Tibial nerve (tissue), 4 donors: ENCODE measurements around the gene CFL1. TPM values are rescaled to one million over a fixed set of nuclear protein-coding genes. Genes with fewer than 3 reads are reported as not detected.

Source experiments
- DNase-seq, 2 donors: peaks; one replicate each; pipeline ENCODE4 v3.0.0-alpha.2; 2019; ENCODE audit warnings: low spot score in 2 of 2
- H3K27ac ChIP-seq, 4 donors: fragments of 200-600 bp; sonication (generic) in 3 of 4; one replicate each; pipeline ENCODE4 v1.5.1; 2017 to 2019; ENCODE audit warnings: mild to moderate bottlenecking in 1 of 4
- H3K27me3 ChIP-seq, 2 donors: fragments of 200-600 bp; sonication (generic) in 1 of 2; one replicate each; pipeline versions ENCODE4 v1.5.1 to v1.6.0; 2017 to 2019
- H3K36me3 ChIP-seq, 3 donors: fragments of 200-600 bp; sonication (generic); one replicate each; pipeline ENCODE4 v1.5.1; 2018 to 2019
- H3K4me1 ChIP-seq, 4 donors: fragments of 200-600 bp; sonication (generic) in 3 of 4; one replicate each; pipeline ENCODE4 v1.5.1; 2017 to 2019
- H3K4me3 ChIP-seq, 4 donors: fragments of 200-600 bp; sonication (generic) in 3 of 4; one replicate each; pipeline ENCODE4 v1.5.1; 2017 to 2019; ENCODE audit warnings: mild to moderate bottlenecking in 1 of 4, moderate library complexity in 1 of 4
- H3K9me3 ChIP-seq, 4 donors: fragments of 200-600 bp; sonication (generic) in 3 of 4; one replicate each; pipeline ENCODE4 v1.5.1; 2017 to 2019
- EP300 ChIP-seq, 2 donors: sonication (generic); formaldehyde crosslinking; IDR thresholded peaks; one replicate each; pipeline ENCODE4 v1.6.1; 2017; ENCODE audit warnings: antibody characterized with exemption in 2 of 2, mild to moderate bottlenecking in 1 of 2
- POLR2A ChIP-seq, 2 donors: fragments of 450-650 bp; IDR thresholded peaks; one replicate each; pipeline ENCODE4 v1.6.1; 2017; ENCODE audit warnings: antibody characterized with exemption in 2 of 2, mild to moderate bottlenecking in 2 of 2, moderate library complexity in 2 of 2
- WGBS, 2 donors: methylation state at CpG; one replicate each; pipeline ENCODE4 v1.1.5; 2018; 5-methylcytosine and 5-hydroxymethylcytosine counted together
- total RNA-seq, 4 donors: library from RNA; depleted of rRNA; stranded (reverse); fragments of >200 nt; gene quantifications; one replicate each; pipeline ENCODE4 v1.1.0, GENCODE V29; 2016
- TF ChIP-seq, protein P1 (sequence below), 5 experiments: fragments of 200-600 bp in 3 of 5; fragments of 450-650 bp in 2 of 5; sonication (generic) in 3 of 5; IDR thresholded peaks; one replicate each; pipeline ENCODE4 v1.5.1; 2016 to 2019; ENCODE audit warnings: antibody characterized with exemption in 5 of 5, mild to moderate bottlenecking in 3 of 5, moderate library complexity in 2 of 5

The CFL1 gene
- total RNA-seq, 4 donors from 2014 or later: 461 to 881 (median 580) TPM

DNA sequence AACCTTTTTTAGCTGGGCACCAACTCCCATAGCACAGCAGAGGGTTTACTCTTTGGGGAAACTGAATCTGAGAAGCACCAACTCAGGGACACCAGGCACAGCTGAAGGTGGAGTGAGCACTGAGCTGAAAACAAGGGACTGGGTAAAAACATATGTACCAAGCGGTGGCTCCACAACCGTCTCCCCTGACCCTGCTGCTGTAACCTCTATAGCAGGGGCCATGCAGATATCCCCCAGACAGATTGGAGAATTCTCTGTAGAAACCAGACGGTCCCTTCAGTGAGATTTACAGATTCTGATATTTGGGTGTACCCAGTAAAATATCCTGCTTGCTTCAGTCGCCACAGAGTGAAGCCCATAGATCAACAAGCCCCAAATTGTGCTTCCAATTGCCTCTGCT lies 28.5 kb downstream of the CFL1 start:
- TF ChIP-seq, protein P1, sequence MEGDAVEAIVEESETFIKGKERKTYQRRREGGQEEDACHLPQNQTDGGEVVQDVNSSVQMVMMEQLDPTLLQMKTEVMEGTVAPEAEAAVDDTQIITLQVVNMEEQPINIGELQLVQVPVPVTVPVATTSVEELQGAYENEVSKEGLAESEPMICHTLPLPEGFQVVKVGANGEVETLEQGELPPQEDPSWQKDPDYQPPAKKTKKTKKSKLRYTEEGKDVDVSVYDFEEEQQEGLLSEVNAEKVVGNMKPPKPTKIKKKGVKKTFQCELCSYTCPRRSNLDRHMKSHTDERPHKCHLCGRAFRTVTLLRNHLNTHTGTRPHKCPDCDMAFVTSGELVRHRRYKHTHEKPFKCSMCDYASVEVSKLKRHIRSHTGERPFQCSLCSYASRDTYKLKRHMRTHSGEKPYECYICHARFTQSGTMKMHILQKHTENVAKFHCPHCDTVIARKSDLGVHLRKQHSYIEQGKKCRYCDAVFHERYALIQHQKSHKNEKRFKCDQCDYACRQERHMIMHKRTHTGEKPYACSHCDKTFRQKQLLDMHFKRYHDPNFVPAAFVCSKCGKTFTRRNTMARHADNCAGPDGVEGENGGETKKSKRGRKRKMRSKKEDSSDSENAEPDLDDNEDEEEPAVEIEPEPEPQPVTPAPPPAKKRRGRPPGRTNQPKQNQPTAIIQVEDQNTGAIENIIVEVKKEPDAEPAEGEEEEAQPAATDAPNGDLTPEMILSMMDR (IDR thresholded peaks at IDR 0.05): no peak
- TF ChIP-seq POLR2A (IDR thresholded peaks at IDR 0.05): no peak
- TF ChIP-seq EP300 (IDR thresholded peaks at IDR 0.05): no peak
- Histone ChIP-seq H3K4me1 (peaks cover 0 to 15% (median 6%) of the 10 kb centered on the region in 4 donors), H3K27me3 (no peaks in the 10 kb centered on the region), H3K27ac (no peak overlapping the region), H3K9me3 (no peaks in the 10 kb centered on the region), H3K36me3 (no peaks in the 10 kb centered on the region), H3K4me3 (no peak overlapping the region)
- DNase-seq: no peak
- 60 to 71% methylated on average over 4 of the region's 4 CpGs for WGBS, 2 donors

DNA sequence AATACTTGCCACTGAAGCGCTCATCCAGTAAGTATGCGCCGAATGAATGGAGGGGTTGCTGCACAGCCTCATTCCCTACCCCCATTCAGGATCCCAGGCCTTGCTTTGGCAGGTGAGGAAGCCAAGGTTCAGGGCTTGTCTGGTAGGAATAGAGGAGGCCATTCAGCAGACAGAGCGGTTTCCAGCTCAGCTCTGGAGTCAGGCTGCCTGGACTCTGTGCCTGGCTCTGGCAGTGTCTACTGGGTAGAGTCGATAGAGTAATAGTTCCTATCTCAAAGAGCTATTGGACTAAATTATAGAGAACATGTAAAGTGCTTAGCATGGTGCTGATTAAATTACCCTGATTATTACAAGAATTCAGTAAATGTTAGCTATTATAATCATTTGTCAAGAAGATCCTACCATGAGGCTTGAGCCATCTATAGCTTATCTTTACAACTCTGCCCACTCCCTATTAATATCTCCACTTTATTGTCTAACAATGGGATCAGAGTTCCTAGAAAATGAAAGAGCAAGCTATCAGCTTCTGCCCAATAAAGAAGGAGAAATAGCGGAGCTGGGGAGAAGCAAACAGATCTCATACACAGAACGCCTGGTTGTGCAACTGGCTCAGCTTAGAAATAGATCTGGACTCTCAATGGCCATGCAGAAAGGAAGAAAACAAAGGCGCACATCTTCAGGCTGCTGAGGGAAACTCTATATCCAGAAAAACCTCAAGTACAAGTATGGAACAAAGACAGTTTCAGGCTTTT lies 30.8 kb downstream of the CFL1 start:
- 82 to 88% methylated on average over 8 of the region's 8 CpGs for WGBS, 2 donors
- H3K27me3 ChIP-seq: no peaks in the 10 kb centered on the region
- no peak for DNase-seq
- no peaks in the 10 kb centered on the region for H3K4me1 ChIP-seq
- TF ChIP-seq, protein P1 (IDR thresholded peaks at IDR 0.05): no peak
- TF ChIP-seq POLR2A (IDR thresholded peaks at IDR 0.05): no peak
- no peak for TF ChIP-seq EP300 (IDR thresholded peaks at IDR 0.05)
- H3K36me3 ChIP-seq: no peaks in the 10 kb centered on the region
- H3K4me3 ChIP-seq: no peak overlapping the region
- H3K9me3 ChIP-seq: no peaks in the 10 kb centered on the region
- peak overlapping the region in 1 of 4 donors; percentile 1 for H3K27ac ChIP-seq

DNA sequence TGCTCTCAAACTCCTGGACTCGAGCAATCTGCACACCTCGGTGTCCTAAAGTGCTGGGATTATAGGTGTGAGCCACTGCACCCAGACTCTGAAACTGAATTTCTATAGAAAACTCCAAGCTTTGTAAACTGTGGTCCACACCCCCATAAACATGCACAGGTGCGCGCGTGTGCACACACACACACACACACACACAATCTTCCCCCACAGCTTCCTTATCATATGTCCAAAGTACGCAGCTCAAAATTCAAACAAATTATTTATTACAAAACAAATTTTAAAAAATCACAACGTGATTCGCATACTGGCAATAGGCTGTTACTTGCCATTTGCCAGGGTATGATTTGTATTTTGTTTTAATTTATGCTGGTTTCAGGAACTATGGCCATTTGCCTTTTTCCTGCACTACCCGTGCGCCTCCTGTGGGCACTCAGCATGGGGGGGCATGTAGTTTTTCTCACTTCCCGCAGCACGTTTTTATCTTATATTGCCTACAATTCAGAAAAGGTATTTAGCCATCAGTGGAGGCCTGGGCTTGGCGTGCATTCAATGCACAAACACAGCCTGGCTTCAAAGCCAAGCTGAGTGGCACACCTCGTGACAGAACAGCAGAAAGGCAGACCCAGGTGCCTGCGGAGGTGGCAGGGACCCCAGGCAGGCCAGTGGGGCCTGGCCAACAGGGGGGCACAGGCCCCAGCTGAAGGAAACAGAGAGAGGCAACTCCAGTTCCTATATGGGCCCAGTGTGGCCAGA lies 35.0 kb downstream of the CFL1 start:
- no peaks in the 10 kb centered on the region for H3K36me3 ChIP-seq
- no peaks in the 10 kb centered on the region for H3K27me3 ChIP-seq
- no peak for DNase-seq
- whole genome bisulfite sequencing, 2 donors: 78 to 85% methylated on average over 15 of the region's 15 CpGs
- H3K9me3 ChIP-seq: no peaks in the 10 kb centered on the region
- H3K4me1 ChIP-seq: peaks cover 0 to 4% (median 0%) of the 10 kb centered on the region in 4 donors
- no peak overlapping the region for H3K27ac ChIP-seq
- H3K4me3 ChIP-seq: no peak overlapping the region
- TF ChIP-seq, protein P1 (IDR thresholded peaks at IDR 0.05): no peak
- TF ChIP-seq POLR2A (IDR thresholded peaks at IDR 0.05): no peak
- TF ChIP-seq EP300 (IDR thresholded peaks at IDR 0.05): no peak

DNA sequence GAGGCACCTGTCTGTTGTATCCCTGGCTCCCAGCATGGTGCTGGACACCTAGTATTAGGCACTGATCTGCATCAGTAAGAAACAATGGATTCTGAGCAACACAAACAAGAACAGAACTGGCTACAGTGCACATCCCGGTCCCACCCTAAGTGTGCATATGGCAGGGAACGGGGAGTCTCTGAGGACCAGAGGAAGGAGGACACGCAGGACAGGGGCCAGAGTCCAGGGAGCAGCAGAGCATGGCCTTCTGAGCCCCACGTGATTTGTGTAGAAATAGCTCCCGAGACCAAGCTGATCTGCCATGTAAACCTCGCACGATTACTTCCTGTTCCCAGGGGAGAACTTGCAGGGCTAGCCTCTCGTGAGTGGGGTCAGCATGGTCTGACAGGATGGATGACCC lies 36.9 kb downstream of the CFL1 start:
- Histone ChIP-seq H3K4me3 (no peak overlapping the region), H3K27ac (no peak overlapping the region), H3K9me3 (no peaks in the 10 kb centered on the region), H3K36me3 (no peaks in the 10 kb centered on the region), H3K4me1 (peaks cover 0 to 18% (median 9%) of the 10 kb centered on the region in 4 donors), H3K27me3 (no peaks in the 10 kb centered on the region)
- TF ChIP-seq EP300 (IDR thresholded peaks at IDR 0.05): no peak
- TF ChIP-seq, protein P1 (IDR thresholded peaks at IDR 0.05): no peak
- no peak for TF ChIP-seq POLR2A (IDR thresholded peaks at IDR 0.05)
- no peak for DNase-seq
- WGBS, 2 donors: 51 to 64% methylated on average over 8 of the region's 8 CpGs
